Rectal smooth muscle tissue (tissue), 1 donor: ENCODE data around the gene COG3.
"Not testable (repeated sequence)": the region's sequence is repeated elsewhere in the genome, so short reads cannot be mapped to it uniquely, and the experiment has no call there.

Experiments
- H3K27ac ChIP-seq: one replicate; pipeline ENCODE4 v1.7.0; 2013; ENCODE audit warnings: low read depth, low read length, inconsistent platforms
- H3K27me3 ChIP-seq: one replicate; pipeline ENCODE4 v1.7.0; 2013; ENCODE audit warnings: low read length; ENCODE audit not compliant: control insufficient read depth, insufficient read depth
- H3K36me3 ChIP-seq: one replicate; pipeline ENCODE4 v1.7.0; 2013; ENCODE audit warnings: low read length; ENCODE audit not compliant: control insufficient read depth, insufficient read depth
- H3K4me1 ChIP-seq: one replicate; pipeline ENCODE4 v1.7.0; 2013; ENCODE audit warnings: low read length; ENCODE audit not compliant: control insufficient read depth, insufficient read depth
- H3K4me3 ChIP-seq: one replicate; pipeline ENCODE4 v1.7.0; 2013; ENCODE audit warnings: low read length
- H3K9ac ChIP-seq: one replicate; pipeline ENCODE4 v1.7.0; 2013; ENCODE audit warnings: low read length

COG3 gene, protein sequence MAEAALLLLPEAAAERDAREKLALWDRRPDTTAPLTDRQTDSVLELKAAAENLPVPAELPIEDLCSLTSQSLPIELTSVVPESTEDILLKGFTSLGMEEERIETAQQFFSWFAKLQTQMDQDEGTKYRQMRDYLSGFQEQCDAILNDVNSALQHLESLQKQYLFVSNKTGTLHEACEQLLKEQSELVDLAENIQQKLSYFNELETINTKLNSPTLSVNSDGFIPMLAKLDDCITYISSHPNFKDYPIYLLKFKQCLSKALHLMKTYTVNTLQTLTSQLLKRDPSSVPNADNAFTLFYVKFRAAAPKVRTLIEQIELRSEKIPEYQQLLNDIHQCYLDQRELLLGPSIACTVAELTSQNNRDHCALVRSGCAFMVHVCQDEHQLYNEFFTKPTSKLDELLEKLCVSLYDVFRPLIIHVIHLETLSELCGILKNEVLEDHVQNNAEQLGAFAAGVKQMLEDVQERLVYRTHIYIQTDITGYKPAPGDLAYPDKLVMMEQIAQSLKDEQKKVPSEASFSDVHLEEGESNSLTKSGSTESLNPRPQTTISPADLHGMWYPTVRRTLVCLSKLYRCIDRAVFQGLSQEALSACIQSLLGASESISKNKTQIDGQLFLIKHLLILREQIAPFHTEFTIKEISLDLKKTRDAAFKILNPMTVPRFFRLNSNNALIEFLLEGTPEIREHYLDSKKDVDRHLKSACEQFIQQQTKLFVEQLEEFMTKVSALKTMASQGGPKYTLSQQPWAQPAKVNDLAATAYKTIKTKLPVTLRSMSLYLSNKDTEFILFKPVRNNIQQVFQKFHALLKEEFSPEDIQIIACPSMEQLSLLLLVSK

DNA sequence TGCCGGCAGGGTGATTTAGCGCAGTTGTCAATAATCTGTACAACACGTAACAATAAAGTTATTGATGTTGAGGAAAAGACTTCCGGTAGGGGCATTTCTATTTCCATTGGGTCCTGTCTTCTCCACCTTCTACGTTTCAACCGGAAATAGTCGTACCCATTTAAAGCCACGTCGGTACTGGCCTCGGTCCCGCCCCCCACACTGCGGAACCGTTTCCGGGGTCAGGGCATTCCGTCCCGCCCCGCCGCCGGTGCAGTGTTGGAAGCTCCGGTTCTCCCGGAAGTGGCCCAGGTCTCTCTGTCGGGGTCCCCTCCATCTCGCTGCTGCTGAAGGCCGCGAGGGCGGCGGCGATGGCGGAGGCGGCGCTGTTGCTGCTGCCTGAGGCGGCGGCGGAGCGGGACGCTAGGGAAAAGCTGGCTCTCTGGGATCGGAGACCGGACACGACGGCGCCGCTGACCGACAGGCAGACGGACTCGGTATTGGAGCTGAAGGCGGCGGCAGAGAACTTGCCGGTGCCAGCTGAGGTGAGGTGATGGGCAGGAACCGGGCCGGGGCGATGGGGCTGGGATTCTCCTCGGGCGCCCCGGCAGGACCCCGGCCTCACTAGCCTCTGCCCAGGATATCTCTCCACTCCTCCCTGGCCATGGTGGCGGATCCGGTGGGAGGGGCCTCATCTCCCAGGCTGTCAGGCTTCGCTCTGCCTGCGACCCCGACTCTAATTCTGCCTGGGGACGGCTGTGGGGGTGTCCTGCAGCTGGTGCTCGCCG, at the start of gene COG3:
TSS of gene COG3 (plus strand) at position 253 of the 767 bp plus-strand sequence. CDS start at position 351, 98 bp downstream.
- Histone ChIP-seq H3K4me1 (peaks cover 4% of the 10 kb centered on the region), H3K9ac (peak within 1 kb of the TSS; percentile 94), H3K4me3 (peak within 1 kb of the TSS; percentile 98), H3K36me3 (no peaks in the 10 kb centered on the region), H3K27ac (peak within 1 kb of the TSS; percentile 92), H3K27me3 (no peaks in the 10 kb centered on the region)

DNA sequence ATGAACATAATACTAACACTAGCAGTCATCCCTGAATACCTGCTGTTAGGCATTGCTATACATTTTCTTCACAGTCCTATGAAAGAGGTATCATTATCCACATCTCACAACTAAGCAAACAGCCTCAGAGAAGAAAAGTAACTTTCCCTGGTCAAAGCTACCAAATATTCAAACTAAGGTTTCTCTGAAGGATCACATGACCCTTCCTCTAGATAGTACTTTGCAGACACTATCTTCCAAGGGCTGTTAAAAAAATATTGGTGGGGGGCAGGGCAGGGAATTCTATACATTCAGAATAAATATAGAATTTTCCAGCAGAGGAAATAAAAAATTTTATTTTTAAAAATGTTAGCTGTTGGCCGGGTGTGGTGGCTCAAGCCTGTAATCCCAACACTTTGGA, 49.6 kb upstream of the COG3 start:
- Histone ChIP-seq H3K27ac (peak overlapping the region; percentile 64), H3K9ac (no peak overlapping the region), H3K27me3 (no peaks in the 10 kb centered on the region), H3K4me3 (peak overlapping the region; percentile 9), H3K36me3 (peaks cover under 1% of the 10 kb centered on the region), H3K4me1 (peaks cover 5% of the 10 kb centered on the region)

DNA sequence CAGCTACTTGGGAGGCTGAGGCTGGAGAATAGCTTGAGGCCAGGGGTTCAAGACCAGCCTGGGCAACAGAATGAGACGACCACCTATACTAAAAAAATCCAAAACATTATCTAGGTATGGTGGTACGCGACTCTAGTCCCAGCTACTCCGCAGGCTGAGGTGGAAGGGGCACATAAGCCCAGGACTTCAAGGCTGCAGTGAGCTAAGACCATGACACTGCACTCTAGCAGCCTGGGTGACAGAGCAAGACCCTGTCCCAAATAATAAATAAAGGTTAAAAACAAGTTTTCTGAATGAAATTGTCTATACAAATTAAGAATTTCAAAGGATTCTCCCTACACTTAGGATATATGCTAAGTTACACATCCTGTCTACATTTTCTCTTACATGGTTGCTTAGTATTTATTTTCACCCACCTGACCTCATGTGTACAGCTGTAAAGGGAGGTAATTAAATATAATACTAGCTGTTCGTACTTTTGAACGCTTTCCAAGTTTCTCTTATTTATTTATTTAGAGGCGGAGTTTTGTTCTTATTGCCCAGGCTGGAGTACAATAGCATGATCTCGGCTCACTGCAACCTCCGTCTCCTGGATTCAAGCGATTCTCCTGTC, 48.1 kb upstream of the COG3 start:
- Histone ChIP-seq H3K27ac (peak overlapping the region; percentile 76), H3K36me3 (no peaks in the 10 kb centered on the region), H3K4me1 (peaks cover 5% of the 10 kb centered on the region), H3K27me3 (no peaks in the 10 kb centered on the region), H3K9ac (no peak overlapping the region), H3K4me3 (peak overlapping the region; percentile 70)

DNA sequence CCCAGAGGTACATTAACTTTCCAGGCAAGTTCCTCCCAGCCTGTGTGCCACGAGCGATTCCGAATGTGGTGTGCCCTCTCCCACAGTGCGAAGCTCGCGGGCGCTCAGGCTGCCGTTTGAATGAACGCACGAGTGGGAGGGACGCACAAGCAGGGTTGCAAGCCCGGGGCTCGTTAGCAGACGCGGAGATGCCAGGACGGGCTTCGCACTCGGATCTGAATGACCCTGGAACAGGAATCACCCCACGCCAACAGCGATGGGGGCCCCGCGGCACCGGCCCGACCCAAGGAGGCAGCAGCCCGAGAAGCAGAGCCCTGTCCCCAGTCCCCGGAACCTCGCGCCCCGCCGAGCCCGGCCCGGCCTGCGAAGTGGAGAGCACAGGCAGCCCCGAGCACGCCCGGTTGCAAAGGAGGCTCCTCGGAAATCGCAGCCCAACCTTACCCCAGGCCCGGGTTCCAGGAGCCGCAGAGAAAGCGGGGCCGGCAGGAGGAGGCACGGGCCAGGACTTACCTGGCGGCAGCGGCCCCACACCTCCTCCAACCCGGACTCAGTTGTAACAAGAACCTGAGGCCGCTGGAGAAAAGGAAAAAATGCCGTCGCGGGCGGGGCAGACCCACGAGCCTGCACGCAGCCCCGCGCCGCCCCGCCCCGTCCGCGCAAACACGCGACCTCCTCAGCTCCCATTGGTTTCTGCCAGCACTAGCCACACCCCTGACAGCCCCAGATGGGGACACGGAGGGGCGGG, 46.8 kb upstream of the COG3 start, which contains the start of gene SLC25A30:
TSS of gene SLC25A30 (minus strand) at position 584 of the 745 bp plus-strand sequence. CDS start 6,948 bp downstream, outside the sequence.
- peak within 1 kb of the TSS; percentile 70 for H3K4me3 ChIP-seq
- H3K36me3 ChIP-seq: no peaks in the 10 kb centered on the region
- H3K27me3 ChIP-seq: no peaks in the 10 kb centered on the region
- H3K4me1 ChIP-seq: peaks cover 5% of the 10 kb centered on the region
- peak within 1 kb of the TSS; percentile 2 for H3K9ac ChIP-seq
- peak within 1 kb of the TSS; percentile 76 for H3K27ac ChIP-seq

DNA sequence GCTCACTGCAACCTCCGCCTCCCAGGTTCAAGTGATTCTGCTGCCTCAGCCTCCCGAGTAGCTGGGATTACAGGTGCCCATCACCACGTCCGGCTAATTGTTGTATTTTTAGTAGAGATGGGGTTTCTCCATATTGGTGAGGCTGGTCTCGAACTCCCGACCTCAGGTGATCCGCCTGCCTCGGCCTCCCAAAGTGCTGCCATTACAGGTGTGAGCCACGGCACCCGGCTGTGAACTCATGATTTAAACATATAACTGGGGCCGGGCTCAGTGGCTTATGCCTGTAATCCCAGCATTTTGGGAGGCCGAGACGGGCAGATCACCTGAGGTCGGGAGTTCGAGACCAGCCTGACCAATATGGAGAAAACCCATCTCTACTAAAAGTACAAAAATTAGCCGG, 45.4 kb upstream of the COG3 start:
- H3K4me3 ChIP-seq, H3K4me1 ChIP-seq, H3K27ac ChIP-seq, H3K9ac ChIP-seq, H3K27me3 ChIP-seq, H3K36me3 ChIP-seq: not testable (repeated sequence)

DNA sequence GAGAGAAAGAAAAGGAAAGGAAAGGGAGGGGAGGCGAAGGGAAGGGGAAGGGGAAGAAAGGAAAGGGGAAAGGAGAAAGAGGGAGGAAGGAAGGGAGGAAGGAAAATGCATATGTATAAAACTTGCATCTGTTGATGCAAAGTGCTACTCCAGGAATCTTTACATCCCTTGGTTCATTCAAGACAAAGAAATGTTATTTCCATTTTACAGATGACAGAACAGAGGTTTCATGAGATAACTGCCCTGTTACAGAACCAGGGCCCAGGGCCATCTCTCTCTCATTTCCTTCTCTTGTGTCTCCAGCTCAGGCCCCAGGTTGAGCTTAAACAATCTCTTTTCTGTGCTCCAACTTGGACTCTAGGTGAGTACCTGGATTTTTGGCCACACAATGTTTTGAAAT, 44.8 kb upstream of the COG3 start:
- H3K9ac ChIP-seq: no peak overlapping the region
- H3K36me3 ChIP-seq: no peaks in the 10 kb centered on the region
- H3K4me1 ChIP-seq: peaks cover 3% of the 10 kb centered on the region
- no peak overlapping the region for H3K4me3 ChIP-seq
- no peaks in the 10 kb centered on the region for H3K27me3 ChIP-seq
- no peak overlapping the region for H3K27ac ChIP-seq

DNA sequence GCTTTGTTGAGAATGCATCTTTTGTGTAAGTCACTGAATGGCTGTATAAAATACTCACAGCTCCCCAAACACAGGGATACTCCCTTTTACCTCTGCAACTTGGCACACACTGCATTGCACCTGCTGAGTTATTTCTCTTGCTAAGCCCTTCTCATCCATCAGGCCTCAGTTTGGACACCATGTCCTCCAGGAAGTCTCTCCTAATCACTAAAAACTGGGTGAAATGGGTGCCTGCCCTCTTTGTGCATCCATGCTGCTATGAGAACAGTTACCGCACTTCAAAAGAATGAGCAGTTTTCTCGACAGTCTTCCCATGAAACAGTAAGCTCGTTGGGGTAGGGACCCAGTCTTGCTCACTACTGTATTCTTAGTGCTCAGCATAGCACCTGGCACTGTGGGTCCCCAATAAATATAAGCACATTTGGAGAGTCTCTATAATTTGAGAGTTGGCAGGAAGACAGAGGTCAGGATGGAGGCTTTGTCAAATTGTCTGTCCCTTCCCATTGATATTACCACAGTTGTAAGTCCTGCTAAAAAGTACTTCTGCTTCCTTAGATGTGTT, 41.9 kb upstream of the COG3 start:
- Histone ChIP-seq H3K9ac (no peak overlapping the region), H3K27me3 (no peaks in the 10 kb centered on the region)

DNA sequence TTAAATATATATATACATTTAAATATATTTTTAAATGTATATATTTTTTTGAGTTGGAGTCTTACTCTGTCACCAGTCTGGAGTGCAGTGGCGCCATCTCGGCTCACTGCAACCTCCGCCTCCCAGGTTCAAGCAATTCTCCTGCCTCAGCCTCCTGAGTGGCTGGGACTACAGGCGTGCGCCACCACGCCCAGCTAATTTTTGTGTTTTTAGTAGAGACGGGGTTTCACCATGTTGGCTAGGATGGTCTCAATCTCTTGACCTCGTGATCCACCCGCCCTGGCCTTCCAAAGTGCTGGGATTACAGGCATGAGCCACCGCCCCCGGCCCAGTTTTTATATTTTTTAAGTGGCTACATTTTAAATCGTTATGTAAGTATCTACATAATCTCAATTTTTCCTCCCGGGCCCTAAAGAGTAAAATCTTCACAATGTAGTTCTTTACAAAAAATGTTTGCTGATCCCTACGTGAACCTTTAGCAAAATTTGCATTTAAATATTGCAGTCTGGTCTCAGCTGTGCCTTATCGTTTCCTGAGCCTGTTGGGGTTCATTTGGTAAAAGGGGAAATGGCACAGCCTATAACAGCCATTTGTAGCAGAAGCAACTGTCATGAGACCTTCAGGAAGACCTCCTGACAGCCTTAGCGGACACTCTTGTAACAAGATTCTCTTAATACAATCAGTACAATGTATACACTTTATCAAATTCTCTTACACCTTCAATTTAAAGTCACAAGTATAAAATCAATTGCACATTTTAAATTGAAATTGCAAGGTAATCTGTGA, 38.5 kb upstream of the COG3 start:
- H3K9ac ChIP-seq, H3K27me3 ChIP-seq, H3K27ac ChIP-seq, H3K4me1 ChIP-seq, H3K4me3 ChIP-seq, H3K36me3 ChIP-seq: not testable (repeated sequence)

More for the DNA sequence above, 41.9 kb upstream of the COG3 start:
- H3K4me1 ChIP-seq: no peaks in the 10 kb centered on the region
- H3K4me3 ChIP-seq: no peak overlapping the region
- H3K27ac ChIP-seq: no peak overlapping the region
- no peaks in the 10 kb centered on the region for H3K36me3 ChIP-seq

DNA sequence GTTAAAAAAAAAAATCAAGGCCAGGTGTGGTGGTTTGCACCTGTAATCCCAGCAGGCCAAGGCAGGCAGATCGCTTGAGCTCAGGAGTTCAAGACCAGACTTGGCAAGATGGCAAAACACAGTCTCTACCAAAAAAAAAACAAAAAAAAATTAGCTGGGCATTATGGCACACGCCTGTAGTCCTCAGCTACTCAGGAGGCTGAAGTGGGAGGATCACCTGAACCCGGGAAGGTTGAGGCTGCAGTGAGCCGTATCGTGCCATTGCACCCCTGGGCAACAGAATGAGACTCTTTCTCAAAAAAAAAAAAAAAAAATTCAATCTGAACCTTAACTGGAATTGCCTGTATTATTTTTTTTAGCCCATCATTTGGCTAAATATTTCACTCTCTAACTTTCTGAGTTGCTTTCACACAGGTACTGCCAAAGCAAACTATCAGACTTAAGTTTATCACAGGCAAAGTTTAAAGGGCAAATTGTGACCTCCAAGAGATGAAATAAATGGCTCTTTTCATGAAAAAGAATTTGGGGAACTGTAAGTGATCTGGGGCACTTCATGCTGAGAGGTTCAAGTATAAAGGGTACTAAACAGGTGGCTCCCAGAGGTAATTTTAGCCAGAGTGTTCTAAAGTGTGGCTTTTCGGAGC, 31.9 kb upstream of the COG3 start:
- Histone ChIP-seq H3K4me1 (no peaks in the 10 kb centered on the region), H3K4me3 (no peak overlapping the region), H3K36me3 (no peaks in the 10 kb centered on the region), H3K9ac (no peak overlapping the region), H3K27ac (no peak overlapping the region), H3K27me3 (no peaks in the 10 kb centered on the region)

DNA sequence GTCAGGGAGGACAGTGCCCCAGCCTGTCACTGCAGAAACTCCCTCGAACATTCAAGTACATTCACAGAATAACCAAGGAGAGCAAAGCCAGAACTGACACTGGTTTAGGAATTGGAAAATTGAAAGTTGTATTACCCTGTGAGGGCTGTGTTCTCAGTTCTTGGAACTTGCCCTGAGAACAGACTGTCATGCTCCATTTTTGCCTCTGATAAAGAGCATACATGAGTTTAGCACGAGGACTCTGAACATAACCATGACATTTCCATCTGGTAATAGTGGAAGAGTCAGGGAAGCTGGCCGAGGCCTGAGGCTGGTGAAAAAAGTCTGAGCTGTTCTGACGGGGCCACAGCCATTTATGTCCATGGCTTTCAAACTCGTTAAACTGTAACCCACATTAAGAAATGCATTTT, 31.4 kb upstream of the COG3 start:
- Histone ChIP-seq H3K9ac (no peak overlapping the region), H3K27me3 (no peaks in the 10 kb centered on the region), H3K4me3 (no peak overlapping the region), H3K4me1 (no peaks in the 10 kb centered on the region), H3K27ac (no peak overlapping the region), H3K36me3 (no peaks in the 10 kb centered on the region)
